H9 (cell line): ENCODE measurements around the gene PLCB1. TPM values are rescaled to one million over a fixed set of nuclear protein-coding genes. Genes with fewer than 3 reads are reported as not detected.

Experiments used
- DNase-seq: peaks from one replicate; pipeline ENCODE4 v3.0.0-alpha.2; 2017
- H2AFZ ChIP-seq: one replicate; pipeline ENCODE4 v1.6.1; 2013; ENCODE audit warnings: mild to moderate bottlenecking, low read length, control low read depth, moderate library complexity
- H2AK5ac ChIP-seq: 2 replicates; pipeline ENCODE4 v1.6.1; 2013; ENCODE audit warnings: low read length, control low read depth, mixed read lengths; ENCODE audit not compliant: insufficient read length
- H2BK120ac ChIP-seq: one replicate; pipeline ENCODE4 v1.6.1; 2013; ENCODE audit warnings: low read depth, mild to moderate bottlenecking, low read length, control low read depth, inconsistent platforms; ENCODE audit not compliant: poor library complexity, severe bottlenecking
- H2BK12ac ChIP-seq: 2 replicates; pipeline ENCODE4 v1.6.1; 2013; ENCODE audit warnings: low read length, control low read depth, mixed read lengths, low read depth; ENCODE audit not compliant: insufficient read length
- H2BK15ac ChIP-seq: 2 replicates; pipeline ENCODE4 v1.6.1; 2013; ENCODE audit warnings: low read depth, low read length, control low read depth
- H2BK20ac ChIP-seq: one replicate; pipeline ENCODE4 v1.6.1; 2013; ENCODE audit warnings: low read depth, mild to moderate bottlenecking, low read length, control low read depth, inconsistent platforms; ENCODE audit not compliant: poor library complexity, severe bottlenecking
- H2BK5ac ChIP-seq: 2 replicates; pipeline ENCODE4 v1.6.1; 2013; ENCODE audit warnings: low read length, control low read depth, mixed read lengths; ENCODE audit not compliant: insufficient read length
- H3K14ac ChIP-seq: 2 replicates; pipeline ENCODE4 v1.6.1; 2013; ENCODE audit warnings: low read length, control low read depth; ENCODE audit not compliant: insufficient read depth
- H3K18ac ChIP-seq: 2 replicates; pipeline ENCODE4 v1.6.1; 2013; ENCODE audit warnings: low read depth, mild to moderate bottlenecking, mixed read lengths, low read length, control low read depth; ENCODE audit not compliant: insufficient read length
- H3K23ac ChIP-seq: 2 replicates; pipeline ENCODE4 v1.6.1; 2013; ENCODE audit warnings: low read length, control low read depth, mixed read lengths, low read depth; ENCODE audit not compliant: insufficient read length
- H3K23me2 ChIP-seq: 2 replicates; pipeline ENCODE4 v1.6.1; 2013; ENCODE audit warnings: low read depth, mild to moderate bottlenecking, mixed read lengths, low read length, control low read depth; ENCODE audit not compliant: insufficient read length, poor library complexity, severe bottlenecking
- H3K27ac ChIP-seq: 2 replicates; pipeline ENCODE4 v1.5.1; 2013; ENCODE audit warnings: low read length, control low read depth, mixed read lengths, low read depth; ENCODE audit not compliant: insufficient read length
- H3K27me3 ChIP-seq: 2 replicates; pipeline ENCODE4 v1.6.1; 2013; ENCODE audit warnings: low read length, control low read depth, inconsistent platforms; ENCODE audit not compliant: insufficient read depth
- H3K4ac ChIP-seq: 2 replicates; pipeline ENCODE4 v1.6.1; 2013; ENCODE audit warnings: low read depth, mild to moderate bottlenecking, control low read depth, inconsistent platforms, low read length, moderate library complexity
- H3K4me1 ChIP-seq: 2 replicates; pipeline ENCODE4 v1.6.1; 2013; ENCODE audit warnings: low read length, control low read depth, inconsistent platforms; ENCODE audit not compliant: insufficient read depth
- H3K4me2 ChIP-seq: 2 replicates; pipeline ENCODE4 v1.6.1; 2013; ENCODE audit warnings: low read length, control low read depth, mixed read lengths; ENCODE audit not compliant: insufficient read length, insufficient read depth
- H3K56ac ChIP-seq: 2 replicates; pipeline ENCODE4 v1.6.1; 2013; ENCODE audit warnings: low read depth, mild to moderate bottlenecking, mixed read lengths, low read length, control low read depth; ENCODE audit not compliant: insufficient read length
- H3K79me1 ChIP-seq: 2 replicates; pipeline ENCODE4 v1.6.1; 2013; ENCODE audit warnings: low read depth, mild to moderate bottlenecking, moderate library complexity, low read length, control low read depth, inconsistent platforms; ENCODE audit not compliant: insufficient read depth, poor library complexity, severe bottlenecking
- H3K79me2 ChIP-seq: 2 replicates; pipeline ENCODE4 v1.6.1; 2013; ENCODE audit warnings: low read length, control low read depth, inconsistent platforms; ENCODE audit not compliant: insufficient read depth
- H3K9ac ChIP-seq: 2 replicates; pipeline ENCODE4 v1.6.1; 2013; ENCODE audit warnings: low read length, control low read depth, mixed read lengths; ENCODE audit not compliant: insufficient read length; ENCODE audit errors: extremely low read depth
- H3K9me3 ChIP-seq: one replicate; pipeline ENCODE4 v1.6.1; 2013; ENCODE audit warnings: low read depth, low read length, inconsistent platforms; ENCODE audit not compliant: control insufficient read depth
- H3T11ph ChIP-seq: one replicate; pipeline ENCODE4 v1.6.1; 2013; ENCODE audit warnings: mild to moderate bottlenecking, low read length, control low read depth, inconsistent platforms
- H4K20me1 ChIP-seq: one replicate; pipeline ENCODE4 v1.6.1; 2013; ENCODE audit not compliant: control insufficient read depth, insufficient read length, insufficient read depth
- H4K5ac ChIP-seq: 2 replicates; pipeline ENCODE4 v1.6.1; 2013; ENCODE audit warnings: low read depth, mild to moderate bottlenecking, mixed read lengths, low read length, control low read depth; ENCODE audit not compliant: insufficient read length
- H4K8ac ChIP-seq: replicated peaks from 2 replicates; pipeline ENCODE4 v1.6.1; 2013; ENCODE audit warnings: low read length, control low read depth, mixed read lengths, low read depth; ENCODE audit not compliant: insufficient read length
- H4K91ac ChIP-seq: 2 replicates; pipeline ENCODE4 v1.6.1; 2013; ENCODE audit warnings: low read depth, mild to moderate bottlenecking, moderate library complexity, mixed read lengths, low read length, control low read depth; ENCODE audit not compliant: insufficient read length
- H3K27ac Mint-ChIP-seq, 3 experiments: 2 replicates in 2 of 3; 3 replicates in 1 of 3; pipeline ENCODE4 v1.8.0; 2020 to 2021; ENCODE audit warnings: mixed read lengths in 3 of 3, mild to moderate bottlenecking in 1 of 3, moderate library complexity in 1 of 3
- H3K27me3 Mint-ChIP-seq: 2 replicates; pipeline ENCODE4 v1.8.0; 2021; ENCODE audit warnings: low read depth, mild to moderate bottlenecking, moderate library complexity, mixed read lengths
- H3K36me3 Mint-ChIP-seq, 3 experiments: 2 replicates in 2 of 3; 3 replicates in 1 of 3; pipeline ENCODE4 v1.8.0; 2020 to 2021; ENCODE audit warnings: low read depth in 3 of 3, mixed read lengths in 3 of 3; ENCODE audit not compliant: insufficient read depth in 1 of 3
- H3K4me1 Mint-ChIP-seq, 2 experiments: 2 replicates each; pipeline ENCODE4 v1.8.0; 2020; ENCODE audit warnings: mixed read lengths in 2 of 2
- H3K4me3 Mint-ChIP-seq, 2 experiments: 2 replicates in 1 of 2; 3 replicates in 1 of 2; pipeline ENCODE4 v1.8.0; 2020 to 2021; ENCODE audit warnings: mild to moderate bottlenecking in 2 of 2, mixed read lengths in 2 of 2, moderate library complexity in 1 of 2
- H3K9me3 Mint-ChIP-seq, 2 experiments: 2 replicates in 1 of 2; 3 replicates in 1 of 2; pipeline ENCODE4 v1.8.0; 2020; ENCODE audit warnings: mild to moderate bottlenecking in 2 of 2, mixed read lengths in 2 of 2, moderate library complexity in 1 of 2
- WGBS: extraction: QIAGEN DNeasy Blood & Tissue Kit; methylation state at CpG from one replicate; pipeline ENCODE4 v1.1.7; 2013; ENCODE audit warnings: missing lambda C conversion rate, low lambda C conversion rate, mixed read lengths; ENCODE audit not compliant: insufficient read length; ENCODE audit errors: extremely low coverage; 5-methylcytosine and 5-hydroxymethylcytosine counted together
- total RNA-seq: library from RNA; stranded (reverse); gene quantifications from 2 replicates; pipeline ENCODE4 v1.2.1, GENCODE V29; 2021
- TF ChIP-seq, protein P1 (sequence below): fragments of 200-600 bp; sonication (generic); conservative IDR thresholded peaks from 3 replicates; pipeline ENCODE4 v1.8.0; 2021; ENCODE audit warnings: antibody characterized with exemption, mild to moderate bottlenecking

The PLCB1 gene
- total RNA-seq, 1 experiment from 2014 or later, result 11.5 TPM

DNA sequence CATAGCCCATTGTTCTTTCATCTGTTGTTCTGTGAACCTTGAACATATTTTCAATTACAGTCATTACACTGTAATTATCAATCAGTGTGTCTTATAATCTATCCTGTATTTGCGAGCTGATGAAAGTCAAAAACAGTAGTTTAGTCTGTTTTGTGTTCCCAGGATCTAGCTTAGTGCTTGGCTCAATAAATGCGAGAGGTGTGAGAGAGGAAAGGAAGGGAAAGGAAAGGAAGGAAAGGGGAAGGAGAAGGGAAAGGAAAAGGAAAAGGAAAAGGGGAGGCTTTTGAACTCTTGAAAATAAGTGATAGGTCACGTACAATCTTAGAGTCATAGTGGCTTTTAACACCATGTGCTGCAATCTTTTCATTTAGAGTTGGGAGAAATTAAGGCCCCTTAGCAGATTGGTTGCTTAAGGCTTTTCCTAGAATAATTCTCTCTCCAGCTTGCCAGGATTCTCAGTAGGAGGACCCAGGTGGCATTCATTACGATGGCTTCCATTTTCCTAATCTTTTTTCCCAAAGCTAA is 503.0 kb downstream of the PLCB1 start:
- TF ChIP-seq, protein P1, sequence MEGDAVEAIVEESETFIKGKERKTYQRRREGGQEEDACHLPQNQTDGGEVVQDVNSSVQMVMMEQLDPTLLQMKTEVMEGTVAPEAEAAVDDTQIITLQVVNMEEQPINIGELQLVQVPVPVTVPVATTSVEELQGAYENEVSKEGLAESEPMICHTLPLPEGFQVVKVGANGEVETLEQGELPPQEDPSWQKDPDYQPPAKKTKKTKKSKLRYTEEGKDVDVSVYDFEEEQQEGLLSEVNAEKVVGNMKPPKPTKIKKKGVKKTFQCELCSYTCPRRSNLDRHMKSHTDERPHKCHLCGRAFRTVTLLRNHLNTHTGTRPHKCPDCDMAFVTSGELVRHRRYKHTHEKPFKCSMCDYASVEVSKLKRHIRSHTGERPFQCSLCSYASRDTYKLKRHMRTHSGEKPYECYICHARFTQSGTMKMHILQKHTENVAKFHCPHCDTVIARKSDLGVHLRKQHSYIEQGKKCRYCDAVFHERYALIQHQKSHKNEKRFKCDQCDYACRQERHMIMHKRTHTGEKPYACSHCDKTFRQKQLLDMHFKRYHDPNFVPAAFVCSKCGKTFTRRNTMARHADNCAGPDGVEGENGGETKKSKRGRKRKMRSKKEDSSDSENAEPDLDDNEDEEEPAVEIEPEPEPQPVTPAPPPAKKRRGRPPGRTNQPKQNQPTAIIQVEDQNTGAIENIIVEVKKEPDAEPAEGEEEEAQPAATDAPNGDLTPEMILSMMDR, result no peak
- Histone ChIP-seq H3K27ac (no peak overlapping the region), H3K79me2 (no peaks in the 10 kb centered on the region), H3K27me3 (no peaks in the 10 kb centered on the region), H2BK120ac (no peak overlapping the region), H3K4me1 (no peaks in the 10 kb centered on the region; the same call in 1 of the 2 replicates), H4K8ac (no peak overlapping the region), H3K23me2 (no peaks in the 10 kb centered on the region), H3K9me3 (no peaks in the 10 kb centered on the region), H2BK15ac (no peak overlapping the region), H2AFZ (no peak overlapping the region), H3K4ac (no peak overlapping the region), H3T11ph (no peak overlapping the region), H3K79me1 (no peaks in the 10 kb centered on the region), H2AK5ac (no peak overlapping the region), H2BK5ac (no peak overlapping the region), H4K5ac (no peak overlapping the region), H4K91ac (no peak overlapping the region), H3K9ac (no peak overlapping the region), H4K20me1 (no peaks in the 10 kb centered on the region), H3K14ac (no peak overlapping the region), H2BK12ac (no peak overlapping the region), H3K23ac (no peak overlapping the region), H2BK20ac (no peak overlapping the region), H3K18ac (no peak overlapping the region), H3K4me2 (no peak overlapping the region), H3K56ac (no peak overlapping the region)
- H3K4me3 Mint-ChIP-seq, result no peak overlapping the region
- no peaks in the 10 kb centered on the region for H3K27me3 Mint-ChIP-seq
- H3K36me3 Mint-ChIP-seq, result no peaks in the 10 kb centered on the region
- peaks cover 0 to 3% of the 10 kb centered on the region in 2 experiments; a peak in 1 of 5 replicates for H3K9me3 Mint-ChIP-seq
- peak overlapping the region in 1 of 3 experiments; percentile 2; a peak in 1 of 7 replicates for H3K27ac Mint-ChIP-seq
- no peak for DNase-seq
- peaks cover 3 to 6% of the 10 kb centered on the region in 2 experiments; a peak in 2 of 4 replicates for H3K4me1 Mint-ChIP-seq
- WGBS, result no CpG with 5 or more reads among the region's 4 CpGs
